Measurements from ENCODE around the gene MED23.

Gene MED23

DNA sequence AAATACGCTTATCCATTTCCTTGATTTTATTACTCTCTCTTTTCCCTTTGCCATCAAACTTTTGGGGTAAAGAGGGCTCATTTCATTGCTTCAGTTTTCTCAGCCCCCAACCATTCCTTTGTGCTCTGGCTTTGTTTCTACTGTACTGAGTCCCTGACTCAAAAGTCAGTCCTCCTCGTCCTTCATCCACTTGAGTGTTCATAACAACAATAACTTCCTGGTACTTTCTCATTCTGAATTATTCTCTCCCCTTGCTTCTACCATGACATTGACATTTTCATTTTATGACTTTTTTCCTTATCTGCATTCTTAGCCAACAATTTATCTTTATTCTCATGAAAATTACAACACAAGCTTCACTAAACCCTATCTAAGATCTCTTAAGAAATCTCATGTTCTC, 10.0 kb upstream of the MED23 start:
- no peak for DNase-seq

DNA sequence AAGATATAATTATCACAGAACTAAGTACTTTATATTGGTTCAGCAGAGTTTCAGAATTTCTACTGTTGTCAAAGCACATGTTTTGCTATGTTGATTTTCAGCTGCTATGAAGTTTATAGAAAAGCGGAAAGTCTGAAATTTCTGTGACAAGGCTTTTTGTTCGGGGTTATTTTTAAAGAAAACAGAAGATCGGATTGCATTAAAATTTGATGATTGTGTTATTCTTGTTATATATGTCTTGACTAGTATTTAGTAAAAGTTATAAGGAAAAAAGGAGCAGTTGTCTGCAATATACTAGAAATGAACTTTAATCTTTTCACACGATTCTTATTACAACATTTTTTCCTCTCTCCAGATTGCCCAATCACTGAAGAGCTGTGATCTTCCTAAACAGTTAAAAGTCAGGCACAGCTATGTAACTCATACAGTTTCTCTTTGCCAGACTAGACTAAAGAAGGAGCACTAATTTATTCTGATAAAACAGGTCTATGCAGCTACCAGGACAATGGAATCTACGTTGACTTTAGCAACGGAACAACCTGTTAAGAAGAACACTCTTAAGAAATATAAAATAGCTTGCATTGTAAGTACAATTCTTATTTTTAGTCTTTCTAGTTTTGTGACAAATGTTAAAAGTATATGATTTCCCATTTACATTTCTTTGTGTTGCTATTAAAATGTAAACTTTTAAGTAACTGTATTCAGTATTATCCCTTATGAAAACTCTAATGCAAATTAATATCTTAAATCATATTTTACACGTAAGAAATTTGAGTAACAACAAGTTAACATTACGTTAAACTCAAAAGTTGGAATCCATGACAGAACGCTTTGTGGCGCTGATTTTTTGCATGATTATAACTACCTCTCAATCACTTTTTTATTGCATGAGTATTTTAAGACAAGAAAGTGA, 9.1 kb upstream of the MED23 start, which contains the start of gene ENPP3:
ENPP3 (plus strand) TSS at position 423 of the 913 bp plus-strand sequence; CDS start at position 506, 83 bp downstream.
- DNase-seq, result no peak

DNA sequence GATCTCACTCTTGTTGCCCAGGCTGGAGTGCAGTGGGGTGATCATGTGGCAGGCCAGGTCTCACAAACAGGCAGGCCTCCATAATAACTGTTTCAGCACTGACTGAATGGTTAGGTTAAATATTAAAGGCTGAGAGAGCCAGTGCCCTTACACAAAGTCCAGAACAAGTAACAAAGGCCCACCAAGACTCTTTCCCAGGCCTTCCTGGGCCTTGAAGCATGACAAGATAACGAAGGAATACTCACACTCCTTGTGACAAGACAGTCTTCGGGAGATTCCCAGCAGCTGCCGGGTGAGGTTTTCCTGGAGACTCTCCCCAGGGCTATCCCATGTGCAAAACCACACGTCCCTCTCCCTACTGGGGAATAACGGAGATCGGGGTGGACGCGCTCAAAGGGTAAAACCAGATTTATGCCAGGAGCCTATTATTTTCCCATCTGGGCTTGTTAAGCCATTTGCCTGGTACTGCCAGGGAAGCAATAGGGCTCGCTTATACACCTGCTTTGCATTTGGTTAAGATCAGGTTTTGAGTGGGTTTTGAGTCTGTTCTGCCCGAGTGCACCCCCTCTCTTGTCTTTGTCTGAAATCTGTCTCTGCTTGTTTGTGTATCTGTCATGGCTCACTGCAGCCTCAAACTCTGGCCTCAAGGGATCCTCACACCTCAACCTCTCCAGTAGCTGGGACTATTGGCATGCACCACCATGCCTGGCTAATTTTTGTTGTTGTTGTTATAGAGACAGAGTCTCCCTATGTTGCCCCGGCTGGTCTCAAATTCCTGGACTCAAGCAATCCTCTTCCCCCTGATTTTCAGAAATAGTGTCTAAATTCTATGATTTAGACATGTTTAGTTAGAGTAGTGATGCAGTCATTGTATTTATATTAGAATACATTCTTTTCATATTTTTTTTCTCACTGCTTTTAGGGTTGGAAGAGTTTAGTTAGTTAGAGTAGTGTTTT, 7.6 kb upstream of the MED23 start:
- DNase-seq, result no peak

DNA sequence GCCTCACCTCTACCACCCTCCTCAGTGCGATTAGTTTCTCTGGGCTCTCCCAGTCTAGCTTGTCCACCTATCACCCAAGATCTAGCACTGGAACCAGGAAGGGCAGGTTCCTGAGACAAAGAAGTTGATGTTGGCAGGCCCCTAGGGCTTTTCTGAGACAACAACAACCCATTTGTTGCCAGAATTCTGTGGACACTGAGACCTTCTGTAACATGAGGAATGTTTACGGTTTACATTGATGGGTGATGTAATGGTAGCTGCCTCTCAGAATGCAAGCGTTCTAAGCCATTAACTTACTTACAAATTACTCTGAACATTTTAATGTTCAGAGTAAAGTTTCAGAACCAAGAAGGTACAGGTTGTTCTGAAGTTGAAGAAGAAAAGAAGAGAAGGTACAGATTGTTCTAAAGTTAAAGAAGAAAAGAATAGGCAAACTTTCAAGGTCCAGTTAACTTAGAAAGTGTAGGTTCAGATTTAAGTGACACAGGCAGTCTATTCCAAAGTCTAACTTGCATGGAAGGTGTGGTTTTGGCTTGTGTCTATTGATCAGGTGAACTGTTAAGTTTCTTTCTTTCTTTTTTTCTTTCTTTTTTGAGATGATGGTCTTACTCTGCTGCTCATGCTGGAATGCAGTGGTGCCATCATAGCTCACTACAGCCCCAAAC, 3.7 kb upstream of the MED23 start:
- DNase-seq, result no peak

DNA sequence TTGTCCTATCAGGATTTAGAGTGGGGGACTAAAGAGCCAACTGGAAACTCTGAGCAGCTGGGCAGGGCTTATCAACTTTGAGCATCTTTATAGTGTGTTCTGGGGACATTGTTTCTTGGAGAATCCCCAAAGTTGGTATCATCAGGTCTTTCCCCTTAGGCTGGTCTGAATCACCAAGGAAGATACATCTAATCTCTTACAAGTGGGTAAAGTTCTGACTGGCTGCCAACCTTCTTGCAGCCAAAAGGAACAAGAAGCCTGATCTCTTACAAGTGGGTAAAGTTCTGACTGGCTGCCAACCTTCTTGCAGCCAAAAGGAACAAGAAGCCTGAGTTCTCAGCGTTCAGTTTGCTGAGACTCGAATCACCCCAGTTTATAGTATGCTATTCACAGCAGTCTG, 1.6 kb upstream of the MED23 start:
- peak; percentile 47 for DNase-seq

DNA sequence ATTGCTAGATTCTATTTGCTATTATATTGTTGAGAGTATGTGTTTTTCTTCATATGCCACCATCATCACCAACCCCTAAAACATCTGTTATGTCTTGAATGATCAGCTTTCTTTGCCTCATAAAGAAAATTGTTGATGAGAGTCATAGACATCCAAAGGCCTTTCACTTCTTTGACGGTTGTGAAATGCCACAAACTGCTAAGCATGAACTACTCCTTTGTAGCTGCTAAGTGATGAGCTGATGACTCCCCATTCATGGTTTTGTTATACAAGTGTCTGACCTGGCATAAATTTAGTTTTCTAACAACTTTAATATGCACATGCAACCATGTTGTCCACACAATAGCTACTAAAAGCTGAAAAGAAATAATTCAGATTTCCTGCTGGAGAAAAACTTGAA, 684 bp upstream of the MED23 start:
- no peak for DNase-seq

DNA sequence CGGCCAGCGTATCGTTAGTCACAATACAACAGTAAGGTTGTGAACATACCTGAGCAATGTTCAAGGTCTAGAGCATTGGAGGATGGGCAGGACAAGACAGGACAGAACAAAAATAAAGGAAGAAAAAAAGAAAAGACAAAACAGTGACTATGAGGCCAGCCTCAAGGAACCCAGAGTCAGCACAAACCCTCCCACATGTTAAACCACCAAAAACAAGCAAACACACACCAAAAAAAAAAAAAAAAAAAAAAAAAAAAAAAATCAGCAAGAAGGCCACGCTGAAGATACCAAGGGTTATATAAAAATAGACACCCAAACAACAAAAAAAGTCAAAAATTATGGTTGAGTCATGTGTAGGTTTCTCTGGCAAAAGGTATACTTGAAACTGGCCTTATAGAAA, 12.8 kb downstream of the MED23 start:
- no peak for DNase-seq

DNA sequence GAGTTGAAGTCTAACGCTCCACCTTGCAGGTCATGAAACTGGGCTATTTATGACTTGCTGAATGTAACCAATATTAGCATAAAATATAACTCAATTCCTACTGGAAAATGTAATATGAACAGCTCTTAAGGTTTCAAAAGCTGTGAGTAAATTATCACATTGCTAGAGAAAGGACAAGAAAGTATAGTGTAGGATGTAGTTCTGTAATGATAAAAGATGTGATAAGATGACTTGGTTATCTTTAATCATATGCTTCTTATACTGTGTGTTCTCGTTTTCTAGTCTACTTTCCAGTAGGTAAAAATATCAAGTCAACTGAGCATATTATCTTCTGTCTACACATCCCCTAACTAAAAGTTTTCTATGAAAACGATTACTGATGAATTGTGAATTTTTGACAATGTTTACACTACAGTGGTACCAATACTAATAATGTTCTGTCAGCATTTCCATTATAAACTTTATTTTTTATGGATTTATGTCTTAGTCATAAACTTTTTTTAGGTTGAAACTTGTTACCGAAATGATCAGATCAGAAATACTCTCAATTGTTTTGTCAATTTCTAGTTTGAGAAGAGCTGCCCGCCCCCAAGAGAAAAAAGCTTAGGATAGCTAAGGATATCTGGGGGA, 14.6 kb downstream of the MED23 start:
- DNase-seq, result no peak

DNA sequence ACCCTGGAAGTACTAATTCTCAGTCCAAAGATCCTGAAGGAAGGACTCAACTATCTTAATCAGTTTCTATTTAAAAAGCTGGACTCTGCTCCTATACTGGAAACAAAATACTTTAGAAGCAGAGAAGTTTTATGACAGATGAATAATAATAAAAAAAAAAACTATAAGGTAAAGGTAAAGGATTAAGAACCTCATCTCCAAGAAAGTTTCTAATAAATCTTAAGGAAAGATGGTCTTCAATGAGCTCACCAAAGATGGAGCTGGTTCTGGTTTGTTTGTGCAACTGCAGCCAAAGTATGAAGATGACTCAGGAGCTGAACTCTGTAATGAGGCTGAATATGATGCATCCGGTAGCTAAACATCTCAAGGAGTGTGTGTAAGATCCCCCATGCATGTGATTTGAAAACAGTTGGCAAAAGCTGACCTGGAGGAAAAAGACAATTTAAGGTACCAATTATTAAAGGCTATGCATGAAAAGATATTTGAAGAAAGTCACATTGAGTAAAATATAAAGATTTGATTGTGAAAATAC, 25.2 kb downstream of the MED23 start:
- peak; percentile 52 for DNase-seq

DNA sequence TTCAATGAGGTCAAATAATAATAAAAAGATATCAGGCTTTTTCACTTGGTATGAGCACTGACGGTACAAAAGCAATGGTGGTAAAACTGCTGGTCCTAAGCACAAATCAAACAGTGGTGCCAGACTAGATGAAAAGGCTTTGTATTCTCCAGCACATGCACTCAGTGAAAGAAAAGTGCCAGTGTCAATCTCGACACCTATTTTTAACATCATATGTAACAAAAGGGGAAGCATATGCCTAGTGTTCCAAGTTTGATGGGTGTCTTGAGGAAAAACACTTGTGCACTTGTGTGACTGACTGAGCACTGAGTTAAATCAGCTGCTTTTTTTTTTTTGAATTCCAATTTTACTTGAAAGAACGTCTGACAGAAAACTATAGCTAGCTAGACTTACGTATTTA, 27.3 kb downstream of the MED23 start:
- no peak for DNase-seq

DNA sequence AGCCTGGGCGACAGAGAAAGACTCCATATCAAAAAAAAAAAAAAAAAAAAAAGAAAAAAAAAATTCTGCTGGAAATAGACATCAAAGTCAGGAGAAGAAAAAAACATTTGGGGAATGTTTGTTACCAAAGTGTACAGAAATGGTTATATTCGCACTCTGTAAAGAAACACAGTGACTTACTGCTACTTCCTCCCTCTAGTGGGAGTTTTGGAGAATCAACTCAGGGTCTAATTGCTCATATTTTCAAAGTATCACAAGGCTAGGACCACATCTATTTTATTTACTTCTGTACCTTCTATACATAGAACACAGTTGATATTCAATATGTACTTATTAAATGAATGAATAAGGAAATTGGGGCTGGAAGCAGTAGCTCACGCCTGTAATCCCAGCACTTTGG, 30.6 kb downstream of the MED23 start:
- no peak for DNase-seq

DNA sequence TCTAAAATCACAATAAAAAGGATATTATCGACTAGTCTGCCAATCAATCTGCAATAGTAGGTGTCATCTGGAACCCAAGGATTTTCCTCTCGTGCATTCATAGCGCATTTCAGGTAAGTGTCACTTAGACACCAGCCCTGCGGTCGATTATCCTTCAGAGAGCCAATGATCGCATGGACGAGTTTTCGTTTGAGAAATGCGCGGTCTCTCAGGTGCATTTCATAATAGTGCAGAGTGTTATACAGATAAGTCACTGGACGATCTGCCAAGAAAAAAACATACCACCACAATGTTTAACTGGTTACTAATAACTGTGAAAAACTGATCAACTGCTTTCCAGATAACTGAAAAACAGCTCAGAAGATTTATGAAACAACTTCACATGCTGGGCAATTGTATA, 34.0 kb downstream of the MED23 start:
- DNase-seq, result no peak

DNA sequence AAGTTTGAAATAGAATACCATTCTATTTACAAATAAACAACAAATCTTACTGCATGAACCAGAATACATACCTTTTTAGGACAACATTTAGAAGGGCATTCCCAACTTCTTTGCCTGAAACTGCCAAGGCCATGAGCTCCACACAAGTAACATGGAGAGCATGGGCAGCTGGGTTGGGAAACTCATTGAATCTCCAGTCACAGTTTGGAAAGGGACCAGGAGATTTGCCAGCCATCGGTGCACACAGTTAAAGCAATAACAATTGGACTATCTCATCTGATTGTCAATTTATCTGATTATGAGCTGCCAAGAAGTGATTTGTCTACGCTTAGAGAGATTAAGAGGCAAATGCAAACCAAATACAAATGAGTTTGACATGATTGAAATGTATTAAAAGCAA, 35.1 kb downstream of the MED23 start:
- no peak for DNase-seq

DNA sequence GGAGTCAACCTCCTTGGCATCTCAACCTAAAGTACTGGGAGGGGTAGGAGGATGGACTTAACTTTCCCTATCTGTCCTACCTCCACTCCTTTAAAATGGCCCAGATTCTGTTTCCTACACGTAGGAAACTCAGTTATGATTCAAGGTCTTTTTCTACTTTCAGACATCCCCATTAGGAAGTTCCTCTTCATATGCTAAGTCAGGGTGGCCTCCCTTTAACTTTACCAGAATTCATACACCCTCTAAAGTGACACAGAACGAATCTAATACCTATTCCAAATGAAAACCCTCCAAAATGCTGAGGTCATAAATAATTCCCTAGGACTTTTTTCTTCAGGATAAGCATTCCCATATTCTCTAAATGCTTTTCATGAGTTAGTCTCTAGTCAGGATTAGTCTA, 39.4 kb downstream of the MED23 start:
- no peak for DNase-seq

DNA sequence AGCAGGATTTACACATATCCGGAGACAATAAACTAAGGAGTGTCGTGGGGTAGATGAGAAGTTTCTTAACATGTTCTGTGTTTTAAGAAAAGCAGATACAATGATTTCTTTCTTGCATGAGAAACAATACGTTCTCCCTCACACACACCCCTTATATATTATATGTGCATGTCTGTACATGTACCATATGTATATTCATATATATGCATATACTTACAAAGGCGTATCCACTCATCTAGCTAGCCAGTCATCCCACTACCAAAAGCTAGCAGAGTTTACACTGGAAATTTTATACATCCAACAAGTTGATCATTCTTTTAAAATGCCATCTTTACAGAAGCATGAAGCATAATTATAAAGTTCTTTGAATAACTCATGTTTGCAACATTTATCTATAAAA, 40.1 kb downstream of the MED23 start:
- no peak for DNase-seq

DNA sequence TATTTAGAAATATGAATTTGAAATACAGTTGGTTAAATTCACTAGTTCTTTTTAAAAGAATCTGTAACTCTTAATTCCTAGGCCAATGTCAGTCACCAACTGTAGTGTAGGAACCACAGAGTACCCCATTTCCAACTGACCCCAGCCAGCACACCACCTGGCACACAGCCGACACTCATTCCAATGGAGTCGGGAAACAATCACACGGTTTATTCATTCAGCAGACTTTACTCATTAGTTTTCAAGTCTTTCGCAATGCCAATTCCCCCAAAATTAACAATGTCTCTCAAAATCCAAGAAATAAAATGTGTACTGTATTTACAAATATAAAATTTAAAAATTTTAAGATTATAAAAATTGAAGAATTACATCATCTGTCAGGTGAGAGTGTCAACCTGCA, 41.5 kb downstream of the MED23 start:
- DNase-seq, result no peak

DNA sequence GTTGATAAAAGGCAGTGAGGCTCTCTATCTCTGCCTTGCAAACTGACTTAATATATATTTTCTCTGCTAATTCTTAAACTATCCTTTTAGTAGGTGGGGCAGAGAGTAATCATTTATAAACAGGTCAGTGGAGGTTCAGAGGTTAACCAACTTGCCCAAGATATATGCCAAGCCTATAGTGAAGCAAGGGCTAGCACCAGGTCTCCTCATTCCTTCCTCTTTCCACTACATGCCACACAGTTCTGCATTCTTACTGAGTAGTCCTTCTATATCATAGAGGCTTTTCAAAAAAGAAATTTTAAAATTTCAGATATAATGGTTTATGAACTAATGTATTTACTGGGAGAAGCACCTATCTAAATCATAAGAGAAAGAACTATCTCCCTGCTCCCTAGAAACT, 46.5 kb downstream of the MED23 start:
- DNase-seq, result no peak

DNA sequence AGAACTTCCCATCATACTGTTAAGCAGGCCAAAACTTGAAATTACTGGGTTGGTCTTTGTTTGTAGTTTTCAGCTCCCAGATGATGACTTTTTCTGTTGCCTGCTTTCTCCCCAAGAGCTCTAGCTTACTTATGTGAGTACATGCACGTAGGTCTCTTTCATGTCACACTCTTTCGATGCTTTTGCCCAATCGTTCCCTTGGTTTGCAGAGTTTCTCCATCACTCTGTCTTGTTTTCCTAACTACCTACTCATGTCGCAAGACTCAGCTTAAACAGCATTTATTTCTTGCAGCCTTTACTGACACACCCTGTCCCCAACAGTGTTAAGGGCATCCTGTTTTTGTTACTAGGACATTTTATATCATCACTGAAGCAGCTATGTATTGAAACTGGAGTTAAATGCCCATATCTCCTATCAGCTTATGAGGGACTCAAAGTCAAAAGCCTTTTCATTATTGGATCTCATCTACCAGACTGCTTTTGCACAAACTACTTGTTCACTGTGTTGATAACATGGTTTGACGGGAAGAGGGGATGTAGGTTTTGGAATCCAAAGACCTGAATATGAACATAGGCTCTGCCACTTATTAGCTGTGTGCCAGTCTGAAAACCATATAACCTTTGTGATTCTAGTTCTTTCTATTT, 52.1 kb downstream of the MED23 start:
- DNase-seq, result no peak

DNA sequence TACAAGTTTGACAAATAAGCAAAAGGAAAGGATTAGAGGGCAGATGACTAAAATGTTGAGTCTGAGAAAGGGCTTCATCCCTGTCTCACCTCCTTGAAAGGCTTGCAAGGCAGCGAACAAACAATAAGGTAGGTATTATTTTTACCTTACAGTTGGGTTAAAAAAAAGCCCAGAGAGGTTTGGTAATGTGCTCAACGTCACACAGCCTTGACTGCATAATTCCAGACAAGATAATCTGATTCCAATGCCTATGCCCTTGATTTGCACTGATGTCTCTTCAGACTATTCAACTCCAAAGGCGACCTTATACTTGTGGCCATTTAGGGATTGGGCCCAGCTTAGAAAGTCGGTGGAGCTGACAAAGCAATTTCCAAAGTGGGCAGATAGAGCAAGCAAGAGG, 53.4 kb downstream of the MED23 start:
- no peak for DNase-seq

DNA sequence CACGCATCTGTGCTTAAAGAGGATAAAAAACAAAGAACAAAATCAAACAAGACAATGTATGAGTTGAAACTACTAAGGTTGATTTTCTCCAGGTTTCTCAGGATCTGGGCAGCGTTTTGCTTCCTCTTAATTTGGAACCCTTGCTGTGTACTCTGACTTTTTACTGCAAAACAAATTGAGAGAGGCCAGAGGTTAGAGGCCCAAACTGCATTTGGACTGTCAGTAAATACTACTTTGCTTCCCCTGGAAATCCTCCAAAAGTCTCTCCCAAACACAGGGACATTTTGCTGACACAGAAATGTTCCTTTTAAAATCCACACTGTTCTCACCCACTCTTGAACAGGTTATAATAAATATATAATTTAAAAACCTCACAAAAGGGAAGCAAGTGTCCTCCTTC, 53.9 kb downstream of the MED23 start:
- no peak for DNase-seq

DNA sequence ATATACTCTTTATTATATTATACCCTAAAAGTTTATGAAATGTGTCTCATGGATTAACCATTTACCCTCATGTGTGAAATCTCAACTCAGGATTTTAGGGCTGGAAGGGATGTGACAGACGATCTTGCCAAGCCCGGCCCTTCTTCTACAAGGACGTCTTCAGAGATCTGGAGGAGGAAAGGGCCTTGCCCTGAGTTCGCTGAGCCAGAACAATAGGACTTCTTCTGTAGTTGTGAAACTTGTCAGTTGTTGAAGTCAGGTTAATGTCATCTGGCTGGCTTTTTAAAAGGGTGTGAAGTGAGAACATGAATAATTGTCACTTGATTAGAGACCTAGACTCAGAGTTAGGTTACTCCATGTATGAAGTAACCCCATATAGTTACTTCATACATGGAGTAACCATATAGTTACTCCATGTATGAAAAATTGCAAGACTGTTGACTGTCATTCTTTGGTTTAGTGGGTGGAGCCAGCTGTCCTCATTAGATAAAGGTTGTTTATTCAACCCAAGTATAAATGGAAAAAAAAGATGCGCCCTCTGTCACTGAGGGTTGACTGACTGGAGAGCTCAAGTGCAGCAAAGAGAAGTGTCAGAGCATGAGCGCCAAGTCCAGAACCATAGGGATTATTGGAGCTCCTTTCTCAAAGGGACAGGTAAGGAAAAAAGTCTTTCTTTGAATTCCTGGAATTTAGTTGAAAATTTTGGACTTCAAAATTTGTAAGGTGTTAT, 55.2 kb downstream of the MED23 start, which contains the start of gene ARG1:
ARG1 (plus strand) TSS at position 541 of the 730 bp plus-strand sequence; CDS start at position 598, 57 bp downstream.
- no peak for DNase-seq

Data from NCI-H226 (cell line).